SK-N-SH (cell line): ENCODE results near the gene EIF3B. TPM values are rescaled to one million over a fixed set of nuclear protein-coding genes. Genes with fewer than 3 reads are reported as not detected.

Experiments
- CTCF ChIA-PET: fragments of 300-600, 350-600 bp; formaldehyde crosslinking; extraction: SDS; loops from one replicate; lab custom pipeline; 2021; lab: Yijun Ruan, JAX
- POLR2A ChIA-PET: fragments of 350-600 bp; sonication (Branson Sonifier 250); formaldehyde crosslinking; extraction: SDS; loops from one replicate; lab custom pipeline; 2020; ENCODE audit warnings: antibody characterized with exemption, inconsistent platforms; lab: Yijun Ruan, JAX
- DNase-seq: peaks from one replicate; pipeline ENCODE4 v3.0.0; 2012
- H2AFZ ChIP-seq: fragments of 200-600 bp; sonication (generic); 2 replicates; pipeline ENCODE4 v1.8.1; 2016; ENCODE audit warnings: antibody characterized with exemption, mild to moderate bottlenecking, low read depth
- H3F3A ChIP-seq: fragments of 200-600 bp; sonication (generic); replicated peaks from 2 replicates; pipeline ENCODE3; 2016; ENCODE audit warnings: antibody characterized with exemption, mild to moderate bottlenecking; ENCODE audit not compliant: insufficient read depth
- H3K27ac ChIP-seq, 2 experiments: fragments of 200-500 bp in 1 of 2; fragments of 200-600 bp in 1 of 2; sonication (Bioruptor generic) in 1 of 2; sonication (generic), shearing (Covaris generic) in 1 of 2; 2 replicates each; pipeline versions ENCODE4 v1.5.1 to v1.6.1; 2014 to 2016; ENCODE audit warnings: low read depth in 2 of 2, inconsistent platforms in 1 of 2, low read length in 1 of 2, mild to moderate bottlenecking in 1 of 2, mixed read lengths in 1 of 2
- H3K27me3 ChIP-seq: fragments of 200-600 bp; sonication (generic), shearing (Covaris generic); 2 replicates; pipeline ENCODE4 v1.6.1; 2016; ENCODE audit warnings: mixed run types; ENCODE audit not compliant: insufficient read depth
- H3K36me3 ChIP-seq, 2 experiments: fragments of 200-500 bp in 1 of 2; fragments of 200-600 bp in 1 of 2; sonication (Bioruptor generic) in 1 of 2; sonication (generic) in 1 of 2; replicated peaks in 1 of 2; 2 replicates each; pipeline versions ENCODE3 to v1.5.1; 2014 to 2016; ENCODE audit warnings: low read length in 1 of 2, mild to moderate bottlenecking in 1 of 2; ENCODE audit not compliant: insufficient read depth in 2 of 2, control insufficient read depth in 1 of 2
- H3K4me1 ChIP-seq, 2 experiments: fragments of 200-500 bp in 1 of 2; fragments of 200-600 bp in 1 of 2; sonication (Bioruptor generic) in 1 of 2; sonication (generic), shearing (Covaris generic) in 1 of 2; 2 replicates each; pipeline versions ENCODE4 v1.5.1 to v1.6.1; 2014 to 2016; ENCODE audit warnings: low read depth in 1 of 2, low read length in 1 of 2, mixed run types in 1 of 2; ENCODE audit not compliant: insufficient read depth in 2 of 2, control insufficient read depth in 1 of 2
- H3K4me2 ChIP-seq: fragments of 200-600 bp; sonication (generic), shearing (Covaris generic); 2 replicates; pipeline ENCODE4 v1.6.1; 2017; ENCODE audit warnings: mixed run types
- H3K4me3 ChIP-seq, 2 experiments: fragments of 200-500 bp in 1 of 2; fragments of 200-600 bp in 1 of 2; sonication (Bioruptor generic) in 1 of 2; sonication (generic), shearing (Covaris generic) in 1 of 2; 2 replicates each; pipeline versions ENCODE4 v1.5.1 to v1.8.1; 2014 to 2016; ENCODE audit warnings: low read depth in 2 of 2, inconsistent platforms in 1 of 2, low read length in 1 of 2, mild to moderate bottlenecking in 1 of 2, mixed read lengths in 1 of 2, moderate library complexity in 1 of 2
- H3K79me2 ChIP-seq: fragments of 200-600 bp; sonication (generic); 2 replicates; pipeline ENCODE4 v1.8.1; 2017; ENCODE audit warnings: mild to moderate bottlenecking; ENCODE audit not compliant: insufficient read depth
- H3K9ac ChIP-seq: fragments of 200-600 bp; sonication (generic); 2 replicates; pipeline ENCODE4 v1.6.1; 2017; ENCODE audit warnings: mixed run types
- H3K9me2 ChIP-seq: fragments of 200-600 bp; sonication (generic); 2 replicates; pipeline ENCODE4 v1.6.1; 2017; ENCODE audit warnings: mixed run types
- H3K9me3 ChIP-seq: fragments of 200-600 bp; sonication (generic); 2 replicates; pipeline ENCODE4 v1.6.1; 2017; ENCODE audit warnings: mixed run types, mild to moderate bottlenecking, moderate library complexity
- H4K20me1 ChIP-seq: fragments of 200-600 bp; sonication (generic); 2 replicates; pipeline ENCODE4 v1.6.1; 2017; ENCODE audit warnings: mild to moderate bottlenecking, mixed run types; ENCODE audit not compliant: insufficient read depth
- CHD2 ChIP-seq: fragments of 150-350 bp; IDR thresholded peaks from 2 replicates; pipeline ENCODE4 v1.6.1; 2018; ENCODE audit warnings: low read length; ENCODE audit not compliant: partially characterized antibody
- ELF1 ChIP-seq: IDR thresholded peaks from 2 replicates; pipeline ENCODE4 v1.4.0; 2012
- EP300 ChIP-seq, 2 experiments: IDR thresholded peaks; 2 replicates each; pipeline versions ENCODE4 v1.4.0 to v1.6.1; 2012; ENCODE audit warnings: borderline replicate concordance in 1 of 2, low read depth in 1 of 2, low read length in 1 of 2
- GABPA ChIP-seq: IDR thresholded peaks from 2 replicates; pipeline ENCODE4 v1.4.0; 2012; ENCODE audit warnings: low read depth, mild to moderate bottlenecking
- JUND ChIP-seq: IDR thresholded peaks from 2 replicates; pipeline ENCODE4 v1.4.0; 2012
- MEF2A ChIP-seq: IDR thresholded peaks from 2 replicates; pipeline ENCODE4 v1.4.0; 2012; ENCODE audit warnings: low read depth, borderline replicate concordance
- MXI1 ChIP-seq: IDR thresholded peaks from 2 replicates; pipeline ENCODE4 v1.6.1; 2012; ENCODE audit warnings: mild to moderate bottlenecking, low read depth, low read length, improper control_type of control experiment
- NRF1 ChIP-seq: IDR thresholded peaks from 2 replicates; pipeline ENCODE4 v1.6.1; 2012; ENCODE audit warnings: low read depth, mild to moderate bottlenecking, low read length
- PBX3 ChIP-seq: IDR thresholded peaks from 2 replicates; pipeline ENCODE4; 2012
- POLR2AphosphoS5 ChIP-seq: IDR thresholded peaks from 2 replicates; pipeline ENCODE4 v1.6.1; 2012; ENCODE audit warnings: low read depth, low read length
- RXRA ChIP-seq: IDR thresholded peaks from 2 replicates; pipeline ENCODE4 v1.4.0; 2012; ENCODE audit warnings: low read depth, mild to moderate bottlenecking, borderline replicate concordance
- SIN3A ChIP-seq: IDR thresholded peaks from 2 replicates; pipeline ENCODE4 v1.6.1; 2012; ENCODE audit warnings: low read depth, mild to moderate bottlenecking, low read length, moderate library complexity, borderline replicate concordance
- TAF1 ChIP-seq: IDR thresholded peaks from 2 replicates; pipeline ENCODE4 v1.6.1; 2012; ENCODE audit warnings: low read depth, mild to moderate bottlenecking, low read length, moderate library complexity, borderline replicate concordance
- YY1 ChIP-seq: IDR thresholded peaks from 2 replicates; pipeline ENCODE4 v1.4.0; 2012; ENCODE audit warnings: low read depth, mild to moderate bottlenecking
- WGBS: methylation state at CpG from one replicate; pipeline ENCODE4 v1.1.6; 2017; ENCODE audit warnings: low lambda C conversion rate; 5-methylcytosine and 5-hydroxymethylcytosine counted together
- polyA plus RNA-seq, 3 experiments: library from polyadenylated mRNA; depleted of rRNA; stranded (reverse); fragments of >200 nt; gene quantifications; 2 replicates each; pipeline ENCODE4 v1.2.3, GENCODE V29; 2012
- TF ChIP-seq, protein P1 (sequence below): IDR thresholded peaks from 2 replicates; pipeline ENCODE4 v1.4.0; 2012; ENCODE audit warnings: low read depth, borderline replicate concordance
- TF ChIP-seq, protein P2 (sequence below): fragments of 150-350 bp; IDR thresholded peaks from 2 replicates; pipeline ENCODE4 v1.6.1; 2016; ENCODE audit warnings: mild to moderate bottlenecking, low read depth, low read length

EIF3B gene
- polyA plus RNA-seq, 1 of the 3 experiments (the other 2 are of a cell fraction), result 151 TPM

GRCh38 chr7:2374830-2375728 is 20.5 kb downstream of the EIF3B start:
- H3K4me2 ChIP-seq, result no peak overlapping the region
- peaks cover 62% of the 10 kb centered on the region for H3K79me2 ChIP-seq
- 96% methylated on average over 20 of the region's 26 CpGs for WGBS
- H3F3A ChIP-seq, result peaks cover 7% of the 10 kb centered on the region
- H3K4me1 ChIP-seq, result no peaks in the 10 kb centered on the region
- TF ChIP-seq, protein P1, sequence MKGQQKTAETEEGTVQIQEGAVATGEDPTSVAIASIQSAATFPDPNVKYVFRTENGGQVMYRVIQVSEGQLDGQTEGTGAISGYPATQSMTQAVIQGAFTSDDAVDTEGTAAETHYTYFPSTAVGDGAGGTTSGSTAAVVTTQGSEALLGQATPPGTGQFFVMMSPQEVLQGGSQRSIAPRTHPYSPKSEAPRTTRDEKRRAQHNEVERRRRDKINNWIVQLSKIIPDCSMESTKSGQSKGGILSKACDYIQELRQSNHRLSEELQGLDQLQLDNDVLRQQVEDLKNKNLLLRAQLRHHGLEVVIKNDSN, result no peak
- TF ChIP-seq, protein P2, sequence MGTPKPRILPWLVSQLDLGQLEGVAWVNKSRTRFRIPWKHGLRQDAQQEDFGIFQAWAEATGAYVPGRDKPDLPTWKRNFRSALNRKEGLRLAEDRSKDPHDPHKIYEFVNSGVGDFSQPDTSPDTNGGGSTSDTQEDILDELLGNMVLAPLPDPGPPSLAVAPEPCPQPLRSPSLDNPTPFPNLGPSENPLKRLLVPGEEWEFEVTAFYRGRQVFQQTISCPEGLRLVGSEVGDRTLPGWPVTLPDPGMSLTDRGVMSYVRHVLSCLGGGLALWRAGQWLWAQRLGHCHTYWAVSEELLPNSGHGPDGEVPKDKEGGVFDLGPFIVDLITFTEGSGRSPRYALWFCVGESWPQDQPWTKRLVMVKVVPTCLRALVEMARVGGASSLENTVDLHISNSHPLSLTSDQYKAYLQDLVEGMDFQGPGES, result no peak
- TF ChIP-seq MEF2A, result no peak
- no peak for TF ChIP-seq MXI1
- no peak for TF ChIP-seq ELF1
- TF ChIP-seq CHD2, result no peak
- no peak for TF ChIP-seq PBX3
- TF ChIP-seq NRF1, result no peak
- TF ChIP-seq JUND, result no peak
- no peak for TF ChIP-seq YY1
- TF ChIP-seq EP300 (IDR thresholded peaks at IDR 0.05; ENCODE audit: borderline replicate concordance in 1 of 2, low read depth in 1 of 2, low read length in 1 of 2), result no peak
- no peak for TF ChIP-seq POLR2AphosphoS5
- no peak for TF ChIP-seq TAF1
- no peak for TF ChIP-seq RXRA
- no peak for TF ChIP-seq GABPA
- TF ChIP-seq SIN3A, result no peak
- H3K27me3 ChIP-seq, result no peaks in the 10 kb centered on the region
- POLR2A ChIA-PET, result no interaction called here
- no peak overlapping the region for H3K27ac ChIP-seq
- CTCF ChIA-PET, result interaction anchor here (2.4 kb wide), 1 partner anchor 94 kb away, joined by 8 read pairs; no protein-coding TSS in a partner anchor
- H3K4me3 ChIP-seq, result no peak overlapping the region
- H3K9ac ChIP-seq, result no peak overlapping the region
- no peak for DNase-seq
- H4K20me1 ChIP-seq, result peaks cover 36% of the 10 kb centered on the region
- no peaks in the 10 kb centered on the region for H3K9me2 ChIP-seq
- peaks cover 61 to 84% of the 10 kb centered on the region in 2 experiments for H3K36me3 ChIP-seq
- no peak overlapping the region for H2AFZ ChIP-seq
- H3K9me3 ChIP-seq, result no peaks in the 10 kb centered on the region
